ENCODE results near the gene MAP1A.

Gene MAP1A

DNA sequence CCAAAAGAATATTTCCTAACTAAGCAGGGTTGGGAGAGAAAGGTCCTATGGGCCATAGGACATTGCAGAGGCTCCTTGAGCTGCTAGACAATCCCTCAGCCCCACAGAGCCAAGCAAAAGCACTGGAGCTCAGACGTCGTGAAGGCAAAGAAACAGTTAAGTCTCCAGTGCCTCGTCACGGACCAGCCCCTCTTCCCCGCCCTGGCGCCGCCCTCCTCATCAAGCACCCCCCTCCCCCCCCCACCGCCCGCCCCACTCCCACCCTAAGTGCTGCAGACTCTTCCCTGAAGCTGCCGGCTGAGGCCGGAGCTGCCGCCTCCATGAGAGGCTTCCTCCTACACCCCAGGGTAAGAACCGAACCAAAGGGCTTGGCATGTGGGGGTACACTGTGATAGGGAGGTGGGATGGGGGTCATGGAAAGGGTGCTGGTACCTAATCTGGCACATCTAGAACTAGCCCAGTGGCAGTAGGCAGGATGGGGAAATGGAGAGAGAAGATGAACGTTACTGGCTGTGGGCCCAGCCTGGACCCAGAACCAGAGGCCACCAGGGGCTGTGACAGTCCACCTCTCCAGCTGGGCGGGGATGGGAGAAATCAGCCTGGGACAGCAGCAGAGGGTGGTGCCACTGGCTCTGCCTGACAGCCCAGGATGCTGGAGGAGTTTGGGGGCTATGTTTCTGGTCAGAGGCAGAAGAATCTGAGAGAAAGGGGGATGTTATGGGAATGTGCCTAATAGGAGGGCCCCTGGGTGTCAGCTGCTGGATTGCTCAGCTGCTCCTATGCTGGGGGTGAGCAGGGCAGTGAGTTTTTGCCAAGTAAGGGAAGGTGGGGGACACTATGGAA lies at the start of gene MAP1A:
TSS of gene MAP1A (plus strand) at position 255 of the 843 bp plus-strand sequence. CDS start 3,866 bp downstream, outside the sequence.
- no peak for DNase-seq (ENCODE audit: low spot score)

DNA sequence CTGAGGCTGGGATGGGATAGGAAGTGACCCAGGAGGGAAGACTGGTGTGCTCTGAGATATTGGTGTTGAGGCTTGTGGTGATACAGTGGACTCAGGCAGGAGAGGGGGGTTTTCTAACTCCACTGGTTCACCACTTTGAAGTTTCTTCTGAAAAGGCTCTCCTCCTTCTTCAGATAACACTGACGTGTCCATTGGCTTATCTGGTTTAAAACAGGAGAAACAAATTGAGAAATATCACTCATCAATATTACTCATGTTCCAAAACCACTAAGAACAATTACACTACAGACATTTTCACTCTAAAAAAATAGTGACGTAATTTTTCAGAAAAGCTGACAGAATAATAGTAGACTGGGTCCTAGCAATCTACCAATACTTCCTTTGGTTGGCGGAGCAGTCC lies 47.5 kb upstream of the MAP1A start:
- no peak for DNase-seq (ENCODE audit: low spot score)

DNA sequence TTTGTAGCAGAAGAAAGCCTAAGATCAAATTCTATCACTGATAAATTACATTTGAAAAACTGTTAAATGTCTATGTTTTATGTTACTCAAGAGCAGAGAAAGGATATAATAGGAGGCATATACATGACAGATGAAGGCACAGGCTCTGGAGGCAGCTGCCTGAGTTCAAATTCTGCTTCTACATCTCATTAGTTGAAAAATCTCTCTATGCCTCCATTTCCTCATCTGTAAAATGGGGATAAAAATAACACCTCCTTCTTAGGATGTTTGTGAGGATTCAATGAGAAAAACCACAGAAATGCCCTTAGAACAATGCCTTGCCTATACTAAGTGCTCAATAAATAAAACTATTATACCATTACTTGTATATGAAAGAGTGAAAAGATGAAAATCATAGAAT lies 45.4 kb upstream of the MAP1A start:
- DNase-seq (ENCODE audit: low spot score), result no peak

DNA sequence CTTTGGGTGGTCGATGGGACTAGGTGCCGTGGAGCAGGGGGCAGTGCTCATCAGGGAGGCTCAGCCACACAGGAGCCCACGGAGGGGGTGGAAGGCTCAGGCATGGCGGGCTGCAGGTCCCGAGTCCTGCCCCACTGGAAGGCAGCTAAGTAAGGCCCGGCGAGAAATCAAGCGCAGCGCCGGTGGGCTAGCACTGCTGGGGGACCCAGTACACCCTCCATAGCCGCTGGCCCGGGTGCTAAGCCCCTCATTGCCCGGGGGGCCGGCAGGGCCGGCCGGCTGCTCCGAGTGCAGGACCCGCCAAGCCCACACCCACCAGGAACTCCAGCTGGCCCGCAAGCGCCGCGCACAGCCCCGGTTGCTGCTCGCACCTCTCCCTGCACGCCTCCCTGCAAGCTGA lies 43.5 kb upstream of the MAP1A start:
- DNase-seq (ENCODE audit: low spot score), result no peak

DNA sequence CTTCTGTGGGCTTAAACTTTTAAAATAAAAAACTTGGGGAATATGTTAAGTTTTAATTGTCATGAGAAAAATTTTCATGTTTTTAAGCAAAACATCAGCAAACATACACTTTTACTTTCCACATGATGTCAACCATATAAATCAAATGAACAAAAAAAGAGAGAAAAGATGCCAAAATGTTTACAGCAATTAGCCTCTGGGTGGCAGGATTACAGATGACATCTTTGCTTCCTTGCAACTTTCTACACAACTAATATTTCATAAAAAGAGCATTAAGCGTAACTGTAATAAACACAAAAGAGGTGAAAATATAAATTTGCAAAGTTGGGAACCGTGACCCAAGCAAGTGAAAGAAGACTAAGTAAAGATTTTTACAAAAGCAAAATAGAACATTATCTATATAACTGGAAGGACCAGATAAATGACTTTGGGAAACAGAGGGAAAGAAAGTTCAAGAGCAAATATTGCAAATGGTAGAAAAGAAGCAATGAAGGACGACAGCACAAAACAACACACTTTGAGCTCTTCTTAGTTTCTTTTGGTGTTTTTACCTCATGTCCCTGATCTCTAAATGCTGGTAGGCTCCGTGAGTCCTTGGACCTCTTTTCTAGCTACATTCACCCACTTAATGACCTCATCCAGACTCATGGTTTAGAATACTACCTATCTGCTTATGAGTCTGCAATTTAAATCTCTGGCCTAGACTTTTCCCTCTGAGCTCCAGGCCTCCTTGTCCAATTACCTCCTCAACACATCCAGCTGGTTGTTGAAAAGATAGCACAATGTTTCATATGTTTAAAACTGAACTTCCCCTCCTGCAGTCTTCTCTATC lies 33.9 kb upstream of the MAP1A start:
- DNase-seq (ENCODE audit: low spot score), result peak; percentile 6

DNA sequence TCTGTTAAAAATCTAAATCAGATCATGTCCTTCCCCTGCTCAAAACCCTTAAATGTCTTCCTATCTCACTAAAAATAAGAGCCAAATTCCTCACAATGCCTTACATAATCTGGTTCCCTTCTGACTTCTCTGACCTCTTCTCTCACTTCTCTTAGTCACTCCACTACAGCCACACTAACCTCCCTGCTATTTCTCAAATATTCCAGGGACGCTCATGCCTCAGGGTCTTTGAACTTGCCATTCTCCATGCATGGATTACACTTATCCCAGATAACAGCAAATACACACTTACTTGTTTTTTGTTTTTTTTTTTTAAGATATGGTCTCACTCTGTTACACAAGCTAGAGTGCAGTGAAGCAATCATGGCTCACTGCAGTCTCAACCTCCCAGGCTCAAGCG lies 33.0 kb upstream of the MAP1A start:
- no peak for DNase-seq (ENCODE audit: low spot score)

DNA sequence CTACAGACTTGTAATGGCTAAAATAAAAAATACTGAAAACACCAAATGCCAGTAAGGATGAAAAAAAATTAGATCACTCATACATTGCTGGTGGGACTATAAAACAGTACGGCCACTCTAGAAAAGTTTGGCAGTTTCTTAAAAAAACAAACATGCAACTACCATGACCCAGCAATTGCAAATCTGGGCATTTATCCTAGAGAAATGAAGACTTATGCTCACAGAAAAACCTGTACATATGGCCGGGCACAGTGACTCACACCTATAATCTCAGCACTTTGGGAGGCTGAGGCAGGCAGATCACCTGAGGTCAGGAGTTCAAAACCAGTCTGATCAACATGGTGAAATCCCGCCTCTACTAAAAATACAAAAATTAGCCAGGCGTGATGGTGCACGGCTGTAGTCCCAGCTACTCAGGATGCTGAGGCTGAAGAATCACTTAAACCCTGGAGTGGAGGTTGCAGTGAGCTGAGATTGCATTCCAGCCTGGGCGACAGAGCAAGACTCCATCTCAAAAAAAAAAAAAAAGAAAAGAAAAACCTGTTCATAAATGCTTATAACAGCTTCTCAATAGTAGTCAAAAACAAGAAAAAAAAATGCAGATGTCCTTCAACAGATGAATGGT lies 30.0 kb upstream of the MAP1A start:
- no peak for DNase-seq (ENCODE audit: low spot score)

DNA sequence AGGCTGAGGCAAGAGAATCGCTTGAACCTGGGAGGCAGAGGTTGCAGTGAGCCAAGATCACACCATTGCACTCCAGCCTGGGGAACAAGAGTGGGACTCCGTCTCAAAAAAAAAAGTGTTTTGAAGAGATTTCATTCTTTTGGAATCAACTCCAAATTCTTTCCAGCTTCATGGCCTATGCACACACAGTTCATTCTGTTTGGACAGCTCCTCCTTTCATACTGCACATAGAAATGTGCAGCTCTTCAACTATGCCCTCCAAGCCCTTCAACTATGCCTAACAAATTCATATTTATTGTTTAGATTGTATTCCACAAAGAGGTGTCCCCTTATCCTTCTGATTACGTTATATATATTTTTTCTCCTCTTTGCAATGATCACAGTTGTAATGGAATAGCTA lies 28.6 kb upstream of the MAP1A start:
- DNase-seq (ENCODE audit: low spot score), result no peak

DNA sequence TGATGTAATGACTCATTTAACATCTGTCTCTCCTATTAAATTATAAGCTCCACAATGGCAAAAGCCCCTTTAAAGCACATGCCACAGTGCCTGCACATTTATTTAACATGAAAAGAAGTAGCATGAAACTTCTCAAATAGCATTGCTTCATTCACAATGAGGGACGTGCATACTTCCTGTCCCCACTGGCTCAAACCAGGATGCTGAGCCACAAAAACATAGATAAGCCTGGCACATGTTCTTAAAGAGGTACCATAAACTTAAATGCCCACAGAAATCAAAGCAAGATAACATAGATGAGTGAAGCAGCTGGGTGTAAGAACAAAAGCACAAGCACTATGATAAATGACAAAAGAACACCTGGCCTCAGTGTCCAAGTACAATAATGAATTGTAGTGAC lies 28.2 kb upstream of the MAP1A start:
- no peak for DNase-seq (ENCODE audit: low spot score)

DNA sequence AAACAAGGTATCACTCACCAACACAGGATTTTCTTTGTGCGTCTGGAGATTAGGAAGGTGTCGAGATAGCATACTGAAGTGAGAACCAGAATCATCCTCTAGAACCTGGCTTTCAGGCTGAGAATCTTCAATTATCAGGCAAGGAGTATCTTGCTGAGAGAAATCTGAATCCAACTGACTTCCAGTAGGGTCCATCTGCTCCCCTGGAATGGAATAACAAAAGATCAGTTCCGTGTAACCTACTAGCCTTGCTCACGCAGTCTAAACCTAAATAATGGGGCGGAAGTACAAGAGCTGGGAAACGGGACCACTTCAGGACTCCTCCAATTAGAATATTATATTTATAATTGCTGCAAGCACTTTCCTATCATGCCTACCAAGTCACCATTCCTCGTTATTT lies 25.1 kb upstream of the MAP1A start:
- DNase-seq (ENCODE audit: low spot score), result no peak

DNA sequence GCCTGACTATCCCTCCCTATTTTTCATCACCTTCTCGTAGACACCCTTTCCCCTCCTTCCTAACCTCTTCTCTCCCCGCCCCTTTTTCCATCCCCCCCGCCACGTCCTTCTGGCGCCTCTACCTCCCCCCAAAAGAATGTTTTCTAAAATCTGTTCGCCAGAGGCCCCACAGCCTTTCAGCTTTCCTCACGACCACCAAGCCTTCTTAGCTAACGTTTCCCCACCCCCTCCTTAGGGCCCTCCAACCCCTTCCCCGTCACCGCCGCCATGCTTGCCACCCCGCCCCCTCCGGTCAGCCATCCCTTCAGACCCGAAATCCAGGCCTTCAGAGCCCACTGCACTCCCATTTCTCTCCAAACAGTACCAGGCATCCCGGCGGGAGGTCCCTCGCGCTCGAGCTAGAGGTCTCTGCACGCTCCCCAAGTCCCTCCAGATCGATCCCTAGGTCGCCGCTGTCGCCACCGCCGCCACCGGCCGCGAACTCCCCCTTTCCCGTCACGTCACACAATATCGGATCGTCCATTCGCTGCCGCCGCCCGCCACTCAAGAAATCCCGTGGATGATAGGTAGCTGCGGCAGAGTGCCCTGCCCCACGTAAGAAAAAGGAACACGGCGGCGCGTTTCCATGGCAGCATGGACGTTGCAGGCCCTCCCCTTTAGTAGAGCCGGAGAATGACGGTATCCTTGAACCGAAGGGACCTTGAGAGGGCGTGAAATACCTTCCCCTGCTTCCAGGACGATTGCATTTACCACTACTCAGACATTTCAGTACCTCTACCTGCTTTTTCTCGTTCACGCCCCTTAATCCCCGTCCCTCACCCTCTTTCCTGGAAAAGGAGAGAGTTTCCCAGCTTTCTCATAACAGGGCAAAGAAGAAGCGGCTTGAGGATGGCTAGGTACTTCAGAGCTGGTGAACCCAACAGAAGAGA lies 24.5 kb upstream of the MAP1A start, which contains the start of gene TP53BP1:
TSS of gene TP53BP1 (minus strand) at position 484 of the 929 bp plus-strand sequence. CDS start at position 371, 113 bp downstream.
- peak; percentile 93 for DNase-seq (ENCODE audit: low spot score)

DNA sequence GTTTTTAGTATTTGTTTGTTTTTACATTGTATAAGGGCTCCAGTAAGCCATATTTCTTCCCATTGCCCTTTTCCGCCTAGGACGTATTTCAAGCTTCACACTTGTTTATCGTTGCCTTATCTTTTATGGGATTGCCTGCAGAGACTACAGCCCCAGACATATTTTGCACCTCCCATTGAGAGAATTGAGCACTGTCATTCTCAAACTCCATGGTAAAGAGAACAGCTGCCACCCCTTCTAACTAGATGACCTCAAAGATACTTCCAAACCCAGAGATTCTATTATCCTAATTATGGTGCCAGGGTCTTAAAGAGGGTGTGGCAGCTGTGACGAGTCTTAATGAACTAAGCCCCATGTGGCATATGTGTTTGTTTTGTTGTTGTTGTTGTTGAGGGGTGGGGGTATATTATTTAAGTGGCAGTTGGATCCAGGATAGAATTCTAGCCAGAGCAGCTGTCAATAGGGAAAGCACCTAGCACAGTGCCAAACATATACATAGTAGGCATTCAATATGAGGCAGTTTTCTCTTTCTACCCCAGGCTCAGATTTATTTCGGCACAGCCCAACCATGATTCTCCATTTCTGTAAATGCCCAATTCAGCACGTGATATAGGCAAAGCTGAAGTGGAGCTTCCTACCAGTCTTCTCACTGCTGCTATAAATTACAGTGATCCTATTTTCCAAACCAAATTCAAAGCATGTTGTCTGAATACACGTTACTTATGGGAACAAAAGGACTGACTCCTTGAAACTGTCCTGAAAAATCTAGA lies 23.5 kb upstream of the MAP1A start:
- no peak for DNase-seq (ENCODE audit: low spot score)

DNA sequence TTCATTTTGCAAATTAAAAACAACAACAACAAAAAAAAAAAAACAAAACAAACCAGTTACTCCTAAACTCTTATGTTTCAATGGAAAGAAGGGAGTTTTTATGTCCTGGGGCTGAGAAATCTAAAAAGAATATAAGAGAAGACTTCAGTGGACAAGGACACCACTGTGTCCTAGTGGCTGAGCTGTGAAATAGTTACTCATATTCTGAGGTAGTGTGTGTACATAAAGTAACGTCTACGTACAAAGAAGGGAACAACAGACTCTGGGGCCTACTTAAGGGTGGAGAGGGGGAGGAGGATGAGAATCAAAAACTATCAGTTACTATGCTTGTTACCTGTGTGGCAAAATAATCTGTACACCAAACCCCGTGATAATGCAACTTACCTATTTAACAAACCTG lies 18.4 kb upstream of the MAP1A start:
- no peak for DNase-seq (ENCODE audit: low spot score)

DNA sequence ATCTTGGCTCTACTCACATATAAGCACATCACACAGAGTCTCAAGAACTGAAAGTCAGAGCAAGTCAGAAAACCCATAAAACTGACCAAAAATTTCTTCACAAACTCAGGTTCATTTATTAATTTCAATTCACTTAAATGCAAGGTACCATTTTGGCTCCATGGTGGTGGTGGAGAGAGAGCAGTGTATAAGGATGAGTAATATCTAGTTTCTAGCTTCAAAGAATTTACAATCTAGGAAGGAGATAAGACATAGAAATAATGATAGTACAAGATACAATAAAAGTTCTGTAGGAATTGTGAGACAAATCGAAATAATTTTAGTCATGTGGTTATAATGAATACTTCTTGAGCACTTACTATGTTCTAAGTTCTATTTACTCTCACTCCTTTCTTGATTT lies 17.8 kb upstream of the MAP1A start:
- no peak for DNase-seq (ENCODE audit: low spot score)

DNA sequence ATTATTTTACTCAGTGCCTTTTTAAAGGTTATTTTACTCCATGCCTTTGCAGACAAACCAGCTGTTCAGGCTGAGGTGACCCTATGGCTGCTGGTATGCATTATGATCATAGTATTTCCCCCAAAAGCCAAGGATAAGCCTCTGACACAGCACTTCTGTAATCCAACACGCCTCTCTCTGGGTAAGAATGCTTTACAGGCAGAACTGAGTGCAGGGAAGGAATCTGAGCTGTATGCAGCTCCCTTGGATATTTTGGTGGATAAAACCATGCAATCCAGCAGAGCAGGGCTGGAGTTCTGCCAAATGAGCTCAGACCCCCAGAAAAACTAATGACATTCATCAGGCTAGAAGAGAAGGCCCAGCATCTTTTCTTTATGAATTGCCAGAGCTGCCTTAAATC lies 11.7 kb upstream of the MAP1A start:
- no peak for DNase-seq (ENCODE audit: low spot score)

DNA sequence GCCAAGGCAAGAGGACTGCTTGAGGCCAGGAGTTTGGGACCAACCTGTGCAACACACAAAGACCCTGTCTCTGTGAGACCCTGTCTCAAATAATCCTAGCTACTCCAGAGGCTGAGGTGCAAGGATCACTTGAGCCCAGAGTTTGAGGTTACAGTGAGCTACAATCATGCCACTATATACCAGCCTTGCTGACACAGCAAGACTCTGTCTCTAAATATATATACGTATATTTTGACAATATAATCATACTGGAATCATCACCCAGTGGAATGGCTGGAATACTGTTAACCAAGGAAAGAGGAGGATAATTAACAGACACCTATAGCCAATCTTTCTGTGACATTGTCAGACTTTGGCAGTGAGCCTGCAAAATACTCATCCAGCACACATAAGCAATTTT lies 9.0 kb upstream of the MAP1A start:
- no peak for DNase-seq (ENCODE audit: low spot score)

DNA sequence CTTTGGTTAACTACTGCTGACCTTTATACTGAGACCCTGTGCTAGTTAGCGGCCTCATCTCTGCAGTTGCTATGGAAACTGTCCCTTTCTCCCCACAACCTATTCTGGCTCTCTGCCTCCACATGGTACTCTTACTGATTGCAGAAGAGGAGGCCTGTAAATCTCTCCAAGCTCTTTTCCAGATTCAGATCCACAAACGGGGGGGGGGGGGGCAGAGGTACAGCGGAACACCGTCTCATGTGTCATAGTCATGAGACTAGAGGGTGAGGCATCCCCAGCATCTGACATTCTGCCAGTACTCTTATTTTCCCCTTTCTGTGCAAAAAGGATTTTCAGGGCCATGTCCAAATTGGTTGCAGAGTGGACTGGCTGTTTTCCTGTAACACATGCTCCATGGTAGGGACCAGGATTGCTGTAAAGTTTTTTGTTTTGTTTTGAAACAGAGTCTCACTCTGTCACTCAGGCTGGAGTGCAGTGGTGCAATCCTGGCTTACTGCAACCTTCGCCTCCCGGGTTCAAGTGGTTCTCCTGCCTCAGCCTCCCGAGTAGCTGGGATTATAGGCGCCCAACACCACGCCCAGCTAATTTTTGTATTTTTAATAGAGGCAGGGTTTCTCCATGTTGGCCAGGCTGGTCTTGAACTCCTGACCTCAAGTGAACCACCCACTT lies 8.3 kb upstream of the MAP1A start:
- no peak for DNase-seq (ENCODE audit: low spot score)

DNA sequence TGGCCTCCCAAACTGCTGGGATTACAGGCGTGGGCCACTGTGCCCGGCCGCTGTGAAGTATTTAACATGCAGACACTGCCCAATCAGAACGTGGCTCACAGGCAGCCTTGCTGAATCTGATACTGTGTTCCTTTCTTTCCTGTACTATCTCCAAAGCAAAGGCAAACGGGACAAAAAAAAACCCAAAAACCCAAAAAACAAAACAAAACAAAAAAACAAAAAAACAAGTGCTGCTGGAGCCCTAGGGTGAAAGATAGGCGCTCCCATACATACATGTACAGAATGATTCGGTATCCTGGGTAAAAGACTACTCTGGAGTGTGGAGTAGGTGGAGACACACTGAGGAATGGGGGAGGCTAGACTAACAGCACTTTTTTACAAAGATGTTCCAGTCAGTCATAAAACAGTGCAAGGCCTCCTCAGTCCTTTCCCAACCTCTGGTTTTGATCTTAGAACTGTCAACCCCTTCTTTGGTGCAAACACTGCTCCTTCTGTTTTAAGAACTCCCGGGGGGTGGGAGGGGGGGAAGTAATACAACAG lies 7.7 kb upstream of the MAP1A start:
- DNase-seq (ENCODE audit: low spot score), result no peak

DNA sequence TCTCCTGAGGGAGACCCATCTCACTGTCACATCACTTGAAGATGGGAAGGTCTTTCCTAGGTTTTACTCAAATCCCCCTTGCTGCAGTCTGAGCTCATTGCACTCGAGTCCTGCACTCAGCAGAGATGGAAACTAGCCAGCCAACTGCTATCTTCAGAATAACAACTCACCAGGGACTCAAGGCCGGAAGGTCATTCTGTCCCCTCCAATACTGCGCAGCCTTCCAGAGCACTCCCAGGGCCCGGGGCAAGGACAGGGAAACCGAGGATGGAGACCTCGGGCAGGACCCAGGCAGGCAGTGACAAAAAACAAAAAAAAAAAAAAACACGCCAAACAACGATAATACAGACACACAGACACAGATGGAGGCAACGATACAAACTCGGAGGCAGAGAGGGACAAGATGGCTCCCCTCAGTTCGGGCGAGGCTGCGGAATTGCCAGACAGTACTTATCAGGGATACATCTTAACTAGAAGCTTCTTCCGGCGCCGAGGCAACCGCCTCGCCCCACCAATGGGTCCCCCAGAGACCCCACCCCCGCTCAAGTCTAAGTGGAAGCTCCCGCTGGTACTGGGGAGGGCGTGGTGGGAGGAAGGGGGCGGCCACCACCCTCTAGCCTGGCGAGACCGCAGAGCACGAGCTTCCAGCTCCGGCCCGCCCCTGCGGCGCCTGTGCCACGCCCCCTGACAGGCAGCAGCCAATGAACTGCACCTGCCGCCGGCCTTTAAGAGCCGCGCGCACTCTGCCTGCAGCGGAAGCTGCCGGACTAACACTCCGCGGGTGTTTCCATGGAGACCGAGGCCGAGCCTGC lies 7.0 kb upstream of the MAP1A start:
- DNase-seq (ENCODE audit: low spot score), result peak; percentile 98
